Rectal smooth muscle tissue (tissue), 1 donor: ENCODE measurements around the gene KLHL36.

Experiments
- H3K27ac ChIP-seq: one replicate; pipeline ENCODE4 v1.7.0; 2013; ENCODE audit warnings: low read depth, low read length, inconsistent platforms
- H3K27me3 ChIP-seq: one replicate; pipeline ENCODE4 v1.7.0; 2013; ENCODE audit warnings: low read length; ENCODE audit not compliant: control insufficient read depth, insufficient read depth
- H3K36me3 ChIP-seq: one replicate; pipeline ENCODE4 v1.7.0; 2013; ENCODE audit warnings: low read length; ENCODE audit not compliant: control insufficient read depth, insufficient read depth
- H3K4me1 ChIP-seq: one replicate; pipeline ENCODE4 v1.7.0; 2013; ENCODE audit warnings: low read length; ENCODE audit not compliant: control insufficient read depth, insufficient read depth
- H3K4me3 ChIP-seq: one replicate; pipeline ENCODE4 v1.7.0; 2013; ENCODE audit warnings: low read length
- H3K9ac ChIP-seq: one replicate; pipeline ENCODE4 v1.7.0; 2013; ENCODE audit warnings: low read length

KLHL36 gene

GRCh38 chr16:84647828-84648594 is at the start of gene KLHL36:
TSS of gene KLHL36 (plus strand) at chr16:84648511. CDS start at chr16:84650868, 2,357 bp downstream.
- Histone ChIP-seq H3K4me3 (peak within 1 kb of the TSS; percentile 86), H3K27ac (peak within 1 kb of the TSS; percentile 76), H3K36me3 (no peaks in the 10 kb centered on the region), H3K4me1 (peaks cover 11% of the 10 kb centered on the region), H3K27me3 (no peaks in the 10 kb centered on the region), H3K9ac (peak within 1 kb of the TSS; percentile 74)

- Histone ChIP-seq H3K4me3 (peak overlapping the region; percentile 47), H3K36me3 (no peaks in the 10 kb centered on the region), H3K27me3 (no peaks in the 10 kb centered on the region), H3K27ac (peak overlapping the region; percentile 73), H3K4me1 (peaks cover 23% of the 10 kb centered on the region), H3K9ac (no peak overlapping the region)
These were observed 48.6 kb upstream of the KLHL36 start for GRCh38 chr16:84599521-84600202.

GRCh38 chr16:84600343-84601229 is 47.7 kb upstream of the KLHL36 start:
- H3K4me3 ChIP-seq = peak overlapping the region; percentile 47
- H3K4me1 ChIP-seq = peaks cover 23% of the 10 kb centered on the region
- H3K27me3 ChIP-seq = no peaks in the 10 kb centered on the region
- peak overlapping the region; percentile 70 for H3K27ac ChIP-seq
- no peaks in the 10 kb centered on the region for H3K36me3 ChIP-seq
- H3K9ac ChIP-seq = no peak overlapping the region

- peaks cover 23% of the 10 kb centered on the region for H3K4me1 ChIP-seq
- H3K27ac ChIP-seq = peak overlapping the region; percentile 75
- no peaks in the 10 kb centered on the region for H3K27me3 ChIP-seq
- peak overlapping the region; percentile 51 for H3K4me3 ChIP-seq
- no peak overlapping the region for H3K9ac ChIP-seq
- no peaks in the 10 kb centered on the region for H3K36me3 ChIP-seq
These were observed 45.0 kb upstream of the KLHL36 start for GRCh38 chr16:84603140-84603816.

GRCh38 chr16:84603940-84604339 is 44.4 kb upstream of the KLHL36 start:
- Histone ChIP-seq H3K27me3 (no peaks in the 10 kb centered on the region), H3K4me3 (no peak overlapping the region), H3K9ac (no peak overlapping the region), H3K4me1 (peaks cover 23% of the 10 kb centered on the region), H3K27ac (no peak overlapping the region), H3K36me3 (no peaks in the 10 kb centered on the region)

GRCh38 chr16:84604477-84605013 is 43.8 kb upstream of the KLHL36 start:
- no peak overlapping the region for H3K9ac ChIP-seq
- no peaks in the 10 kb centered on the region for H3K27me3 ChIP-seq
- H3K36me3 ChIP-seq = no peaks in the 10 kb centered on the region
- H3K4me3 ChIP-seq = no peak overlapping the region
- H3K4me1 ChIP-seq = peaks cover 20% of the 10 kb centered on the region
- H3K27ac ChIP-seq = no peak overlapping the region

GRCh38 chr16:84605339-84605848 is 42.9 kb upstream of the KLHL36 start:
- no peak overlapping the region for H3K9ac ChIP-seq
- H3K27me3 ChIP-seq = no peaks in the 10 kb centered on the region
- no peak overlapping the region for H3K27ac ChIP-seq
- peaks cover 14% of the 10 kb centered on the region for H3K4me1 ChIP-seq
- H3K36me3 ChIP-seq = no peaks in the 10 kb centered on the region
- no peak overlapping the region for H3K4me3 ChIP-seq

GRCh38 chr16:84606081-84606875 is 42.0 kb upstream of the KLHL36 start:
- Histone ChIP-seq H3K4me3 (no peak overlapping the region), H3K4me1 (peaks cover 14% of the 10 kb centered on the region), H3K9ac (no peak overlapping the region), H3K27ac (no peak overlapping the region), H3K36me3 (no peaks in the 10 kb centered on the region), H3K27me3 (no peaks in the 10 kb centered on the region)

GRCh38 chr16:84607061-84607460 is 41.2 kb upstream of the KLHL36 start:
- Histone ChIP-seq H3K36me3 (no peaks in the 10 kb centered on the region), H3K4me3 (no peak overlapping the region)

GRCh38 chr16:84607694-84608093 is 40.6 kb upstream of the KLHL36 start:
- Histone ChIP-seq H3K36me3 (no peaks in the 10 kb centered on the region), H3K27ac (no peak overlapping the region), H3K9ac (no peak overlapping the region), H3K27me3 (no peaks in the 10 kb centered on the region), H3K4me1 (peaks cover 22% of the 10 kb centered on the region), H3K4me3 (no peak overlapping the region)

More at GRCh38 chr16:84607061-84607460, 41.2 kb upstream of the KLHL36 start:
- Histone ChIP-seq H3K9ac (no peak overlapping the region), H3K4me1 (peaks cover 21% of the 10 kb centered on the region), H3K27me3 (no peaks in the 10 kb centered on the region), H3K27ac (no peak overlapping the region)

- Histone ChIP-seq H3K36me3 (no peaks in the 10 kb centered on the region), H3K9ac (no peak overlapping the region), H3K4me1 (peaks cover 20% of the 10 kb centered on the region), H3K4me3 (no peak overlapping the region), H3K27ac (no peak overlapping the region), H3K27me3 (no peaks in the 10 kb centered on the region)
These were observed 40.0 kb upstream of the KLHL36 start for GRCh38 chr16:84608282-84608681.
